K562 (cell line): ENCODE results near the gene ADIPOR2.

Experiments used
- CTCF ChIP-seq, 3 experiments: IDR thresholded peaks in 2 of 3; conservative IDR thresholded peaks in 1 of 3; 2 replicates each; pipeline ENCODE4 v1.5.1; 2011 to 2012; ENCODE audit warnings: low read length in 3 of 3, mild to moderate bottlenecking in 3 of 3, control low read depth in 2 of 3, improper control_type of control experiment in 1 of 3, inconsistent platforms in 1 of 3, low read depth in 1 of 3, mixed read lengths in 1 of 3, moderate library complexity in 1 of 3; ENCODE audit not compliant: insufficient read depth in 2 of 3
- ETV5 ChIP-seq: sonication (generic); formaldehyde crosslinking; IDR thresholded peaks from 2 replicates; pipeline ENCODE4 v1.4.0; 2020; ENCODE audit warnings: low read depth, mild to moderate bottlenecking, missing genetic modification reagents
- FOS ChIP-seq: IDR thresholded peaks from 3 replicates; pipeline ENCODE4 v1.6.1; 2011; ENCODE audit not compliant: insufficient read length; ENCODE audit errors: extremely low read depth
- HBP1 ChIP-seq: fragments of 450-650 bp; formaldehyde crosslinking; IDR thresholded peaks from 2 replicates; pipeline ENCODE4 v1.4.0; 2022; ENCODE audit warnings: missing genetic modification characterization
- LEF1 ChIP-seq: fragments of 450-650 bp; IDR thresholded peaks from 2 replicates; pipeline ENCODE4 v1.6.1; 2016; ENCODE audit warnings: mild to moderate bottlenecking
- POLR2AphosphoS5 ChIP-seq: IDR thresholded peaks from 2 replicates; pipeline ENCODE4 v1.6.1; 2011; ENCODE audit warnings: mild to moderate bottlenecking, low read depth, low read length, moderate library complexity; ENCODE audit not compliant: control insufficient read depth, insufficient read depth
- RCOR1 ChIP-seq, 2 experiments: IDR thresholded peaks; 2 replicates each; pipeline ENCODE4 v1.6.1; 2012; ENCODE audit warnings: low read depth in 2 of 2, low read length in 2 of 2, borderline replicate concordance in 1 of 2, improper control_type of control experiment in 1 of 2
- SETDB1 ChIP-seq: IDR thresholded peaks from one replicate; pipeline ENCODE4 v1.6.1; 2012; ENCODE audit warnings: low read length, control low read depth, inconsistent platforms
- ZNF121 ChIP-seq: sonication (generic); formaldehyde crosslinking; conservative IDR thresholded peaks from 2 replicates; pipeline ENCODE4 v1.8.0; 2022; ENCODE audit warnings: missing genetic modification reagents
- ZNF561 ChIP-seq: fragments of 450-650 bp; formaldehyde crosslinking; conservative IDR thresholded peaks from 2 replicates; pipeline ENCODE4 v1.4.0; 2020; ENCODE audit warnings: mild to moderate bottlenecking, moderate library complexity
- TF ChIP-seq, protein P1 (sequence below): sonication (generic); formaldehyde crosslinking; IDR thresholded peaks from 2 replicates; pipeline ENCODE4 v1.4.0; 2020; ENCODE audit warnings: mild to moderate bottlenecking, missing genetic modification reagents

DNA sequence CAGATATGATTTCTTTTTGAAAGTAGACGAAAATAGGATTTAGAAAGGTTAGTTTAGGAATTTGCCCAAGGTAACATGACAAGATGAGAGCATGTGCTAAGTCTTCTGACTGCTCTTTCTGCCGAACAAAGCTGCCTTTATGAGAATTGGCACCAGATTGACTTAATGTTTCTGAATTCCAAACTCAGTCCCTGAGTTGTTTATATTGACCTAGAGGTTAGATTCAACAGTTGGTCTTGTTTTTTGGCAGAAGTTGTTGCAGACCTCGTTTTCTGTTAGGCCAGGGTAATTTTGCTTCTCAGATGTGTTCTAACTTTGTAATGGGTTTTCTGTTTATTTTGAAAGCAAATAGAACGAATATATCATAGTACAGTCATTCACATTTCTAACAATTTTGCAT is 68.0 kb downstream of the ADIPOR2 start:
- TF ChIP-seq RCOR1 (IDR thresholded peaks at IDR 0.05; ENCODE audit: borderline replicate concordance in 1 of 2, low read depth in 2 of 2, low read length in 2 of 2) (no peak), POLR2AphosphoS5 (no peak), FOS (no peak), SETDB1 (no peak), LEF1 (no peak), ZNF121 (CRISPR knock-in tag) (no peak), ZNF561 (CRISPR knock-in tag) (no peak), ETV5 (CRISPR knock-in tag) (no peak), CTCF (IDR thresholded peaks at IDR 0.05 in 2 of 3, conservative IDR thresholded peaks at IDR 0.05 in 1 of 3; ENCODE audit: insufficient read depth in 2 of 3, low read depth in 1 of 3, low read length in 3 of 3) (no peak), HBP1 (CRISPR knock-in tag) (no peak)
- TF ChIP-seq, protein P1, sequence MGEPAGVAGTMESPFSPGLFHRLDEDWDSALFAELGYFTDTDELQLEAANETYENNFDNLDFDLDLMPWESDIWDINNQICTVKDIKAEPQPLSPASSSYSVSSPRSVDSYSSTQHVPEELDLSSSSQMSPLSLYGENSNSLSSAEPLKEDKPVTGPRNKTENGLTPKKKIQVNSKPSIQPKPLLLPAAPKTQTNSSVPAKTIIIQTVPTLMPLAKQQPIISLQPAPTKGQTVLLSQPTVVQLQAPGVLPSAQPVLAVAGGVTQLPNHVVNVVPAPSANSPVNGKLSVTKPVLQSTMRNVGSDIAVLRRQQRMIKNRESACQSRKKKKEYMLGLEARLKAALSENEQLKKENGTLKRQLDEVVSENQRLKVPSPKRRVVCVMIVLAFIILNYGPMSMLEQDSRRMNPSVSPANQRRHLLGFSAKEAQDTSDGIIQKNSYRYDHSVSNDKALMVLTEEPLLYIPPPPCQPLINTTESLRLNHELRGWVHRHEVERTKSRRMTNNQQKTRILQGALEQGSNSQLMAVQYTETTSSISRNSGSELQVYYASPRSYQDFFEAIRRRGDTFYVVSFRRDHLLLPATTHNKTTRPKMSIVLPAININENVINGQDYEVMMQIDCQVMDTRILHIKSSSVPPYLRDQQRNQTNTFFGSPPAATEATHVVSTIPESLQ (CRISPR knock-in tag) = no peak
